G401.6 (cell line): ENCODE results near the gene OSGIN1.

Experiments used
- FAIRE-seq: peaks from 2 replicates; lab custom pipeline; 2012; peaks lifted over from hg19 to GRCh38; lab: Jason Lieb, UNC

OSGIN1 gene

DNA sequence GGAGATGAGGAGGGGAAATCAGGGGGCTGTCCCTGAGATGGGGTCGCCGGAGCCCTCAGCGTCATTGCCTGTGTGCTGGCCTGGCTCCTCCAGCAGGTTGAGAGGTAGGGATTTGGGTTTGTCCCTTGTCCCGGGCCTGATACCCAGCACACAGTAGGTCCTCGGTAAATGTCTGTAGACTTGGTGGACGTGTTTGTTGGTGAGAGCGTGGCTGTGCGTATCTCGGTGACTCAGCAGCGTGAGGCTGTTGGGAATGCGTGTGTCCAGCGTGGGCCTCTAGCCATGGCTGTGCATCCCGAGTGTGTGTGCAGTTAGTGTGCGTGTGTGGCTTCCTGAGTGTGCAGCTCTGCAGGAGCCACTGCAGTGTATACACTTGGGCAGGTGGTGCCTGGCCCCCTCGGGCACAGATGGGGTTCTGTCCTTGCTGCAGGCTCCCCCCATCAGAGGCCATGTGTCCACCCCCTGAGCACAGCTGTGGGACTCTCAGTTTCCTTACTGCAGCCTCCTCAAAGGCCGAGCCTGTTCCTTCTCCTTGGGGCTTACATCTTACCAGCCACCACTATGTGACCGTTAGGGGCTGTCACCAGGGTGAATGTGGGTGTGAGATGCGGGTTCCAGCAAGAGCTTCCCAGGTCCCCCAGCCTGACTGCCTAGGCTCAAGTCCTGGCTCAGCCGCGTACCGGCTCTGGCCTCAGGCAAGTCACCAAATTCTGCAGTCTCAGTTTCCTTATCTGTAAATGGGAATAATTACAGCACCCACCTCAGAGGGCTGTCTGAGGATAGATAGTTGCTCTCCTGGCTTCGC is 20.7 kb downstream of the OSGIN1 start:
- FAIRE-seq: no peak

GRCh38 chr16:83974475-83974874 is 21.4 kb downstream of the OSGIN1 start:
- FAIRE-seq: no peak

DNA sequence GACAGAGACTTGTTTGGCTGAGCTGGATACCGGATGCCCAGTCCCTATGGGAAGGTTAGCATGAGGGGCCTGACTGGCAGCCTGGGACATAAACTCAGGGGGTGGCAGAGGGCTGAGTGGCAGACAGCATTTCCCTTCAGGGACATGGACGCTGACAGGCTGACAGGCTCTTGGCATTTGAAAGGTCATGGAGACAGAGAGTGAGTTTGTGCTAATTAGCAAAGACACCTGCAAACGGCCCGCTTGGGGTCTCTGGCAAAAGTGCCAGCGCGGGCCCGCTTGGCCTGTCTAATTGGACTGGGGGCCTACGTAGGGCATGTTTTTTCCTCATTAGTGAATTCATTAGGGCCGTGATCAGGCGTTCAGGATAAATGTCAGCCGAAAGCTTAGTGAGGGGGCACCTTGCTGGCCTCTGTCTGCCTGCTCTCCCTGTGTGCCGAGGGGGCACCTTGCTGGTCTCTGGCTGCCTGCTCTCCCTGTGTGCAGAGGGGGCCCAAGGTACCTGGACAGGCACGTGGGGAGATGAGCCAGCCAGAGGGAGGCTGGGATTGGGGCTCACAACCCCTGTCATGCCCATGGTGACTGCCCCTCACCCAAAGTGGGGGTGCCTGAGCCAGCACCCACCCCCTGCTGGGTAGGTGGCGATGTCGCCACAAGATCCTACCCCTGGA is 22.7 kb downstream of the OSGIN1 start:
- no peak for FAIRE-seq

GRCh38 chr16:83977056-83977815 is 24.2 kb downstream of the OSGIN1 start:
- no peak for FAIRE-seq

GRCh38 chr16:83978401-83978904 is 25.4 kb downstream of the OSGIN1 start:
- no peak for FAIRE-seq

DNA sequence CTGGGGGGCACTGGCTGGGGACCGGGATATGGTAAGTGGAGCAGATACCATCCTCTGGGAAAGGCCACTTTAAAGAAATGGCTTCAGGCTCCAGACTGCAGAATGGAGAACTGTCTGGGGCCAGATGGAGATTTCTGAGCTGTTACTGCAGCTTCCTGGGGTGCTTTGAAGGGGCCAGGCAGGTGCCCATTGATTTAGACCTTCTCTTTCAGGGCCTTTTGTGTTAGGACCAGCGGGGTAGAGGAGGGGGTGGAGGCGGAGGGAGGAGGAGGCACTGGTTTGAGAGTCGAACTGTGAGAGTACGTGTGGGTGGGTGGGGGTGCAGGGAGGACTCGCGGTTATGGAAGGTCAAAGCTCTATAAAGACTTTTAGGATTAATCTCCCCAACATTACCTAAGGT is 26.4 kb downstream of the OSGIN1 start:
- no peak for FAIRE-seq

DNA sequence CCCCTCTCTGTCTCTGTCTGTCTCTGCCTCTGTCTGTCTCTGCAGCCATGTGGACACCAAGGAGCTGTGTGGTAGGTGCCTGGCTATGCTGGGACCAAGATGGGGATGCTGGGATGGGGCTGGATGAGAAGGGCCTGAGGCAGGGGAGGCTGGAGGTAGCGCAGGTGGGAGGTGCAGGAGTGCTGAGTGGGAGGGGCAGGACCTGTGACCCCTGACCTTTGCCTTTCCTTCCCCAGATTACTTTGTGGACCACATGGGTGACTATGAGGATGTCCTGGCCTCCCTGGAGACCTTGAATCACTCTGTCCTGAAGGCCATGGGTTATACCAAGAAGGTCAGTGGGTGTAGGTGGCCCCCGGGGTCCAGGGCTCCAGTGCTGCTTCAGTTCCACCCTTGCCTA is 27.8 kb downstream of the OSGIN1 start:
- no peak for FAIRE-seq

DNA sequence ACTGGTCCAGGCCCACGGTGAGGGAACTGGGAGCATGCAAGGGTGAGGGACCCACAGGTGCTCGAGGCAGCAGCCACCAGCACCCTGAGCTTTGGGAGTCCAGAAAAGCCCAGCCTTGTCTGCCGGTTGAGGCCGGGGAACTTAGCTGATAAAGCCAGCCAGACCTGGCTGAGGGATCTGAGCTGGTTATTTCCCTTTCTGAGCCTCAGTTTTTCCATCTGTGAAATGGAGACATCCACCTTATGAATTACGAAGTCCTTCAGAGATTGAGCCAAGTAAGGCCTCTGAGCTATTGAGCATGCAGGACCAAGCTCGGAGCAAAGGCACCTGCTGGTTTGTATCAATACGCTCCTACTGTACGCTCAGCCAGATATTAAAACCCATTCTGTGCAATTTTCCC is 28.8 kb downstream of the OSGIN1 start:
- FAIRE-seq: no peak

DNA sequence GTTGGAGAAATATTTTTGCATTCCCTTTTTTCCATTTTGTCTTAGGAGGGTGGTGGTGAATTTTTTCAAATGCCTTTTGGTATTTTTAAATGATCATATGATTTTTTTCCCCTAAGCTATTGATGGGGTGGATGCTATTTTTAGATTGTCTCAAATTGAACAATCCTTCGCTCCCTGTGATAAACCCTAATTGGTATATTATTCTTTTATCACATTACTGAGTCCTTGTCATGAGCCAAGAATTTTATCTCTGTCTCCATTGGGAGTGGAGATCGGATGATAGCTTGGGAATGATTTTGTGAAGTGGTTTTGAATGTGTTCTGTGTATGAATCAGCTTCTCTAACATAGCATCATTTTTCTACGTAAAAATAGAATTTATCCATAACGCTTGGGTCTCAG is 30.5 kb downstream of the OSGIN1 start:
- FAIRE-seq: no peak

DNA sequence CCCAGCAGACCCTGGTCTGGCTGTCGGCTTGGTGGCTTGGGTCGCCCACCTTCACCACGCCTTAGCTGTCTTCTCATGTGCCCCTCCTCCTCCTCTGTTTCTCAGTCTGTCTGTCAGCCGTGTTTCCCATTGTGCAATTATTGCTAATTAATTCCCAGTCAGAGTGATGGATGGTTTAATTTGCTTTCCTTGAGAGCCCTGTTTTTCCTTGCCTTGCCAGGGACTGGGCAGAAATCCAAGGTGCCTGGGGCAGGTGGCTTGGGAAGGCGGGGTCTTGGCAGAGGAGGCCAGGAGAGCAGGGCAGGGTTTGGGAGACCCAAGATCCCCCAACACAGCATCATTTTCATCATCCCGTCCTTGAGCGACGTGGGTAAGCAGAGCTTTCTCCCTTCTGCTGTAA is 36.3 kb downstream of the OSGIN1 start:
- FAIRE-seq: no peak

DNA sequence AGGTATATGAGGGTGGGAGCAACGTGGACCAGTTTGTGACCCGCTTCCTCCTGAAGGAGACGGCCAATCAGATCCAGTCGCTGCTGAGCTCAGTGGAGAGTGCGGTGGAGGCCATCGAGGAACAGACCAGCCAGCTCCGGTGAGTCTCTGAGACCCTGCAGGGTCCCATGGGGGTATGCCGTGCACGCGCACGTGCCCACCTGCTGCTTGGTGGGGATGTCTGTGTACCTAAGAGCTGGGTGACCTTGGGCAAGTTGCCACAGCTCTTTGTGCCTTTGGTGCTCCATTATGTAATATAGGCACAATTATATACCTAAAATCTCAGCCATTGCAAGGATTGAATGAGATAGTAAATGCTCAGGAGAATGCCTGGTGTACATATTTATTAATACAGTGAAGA is 37.5 kb downstream of the OSGIN1 start:
- FAIRE-seq: no peak

DNA sequence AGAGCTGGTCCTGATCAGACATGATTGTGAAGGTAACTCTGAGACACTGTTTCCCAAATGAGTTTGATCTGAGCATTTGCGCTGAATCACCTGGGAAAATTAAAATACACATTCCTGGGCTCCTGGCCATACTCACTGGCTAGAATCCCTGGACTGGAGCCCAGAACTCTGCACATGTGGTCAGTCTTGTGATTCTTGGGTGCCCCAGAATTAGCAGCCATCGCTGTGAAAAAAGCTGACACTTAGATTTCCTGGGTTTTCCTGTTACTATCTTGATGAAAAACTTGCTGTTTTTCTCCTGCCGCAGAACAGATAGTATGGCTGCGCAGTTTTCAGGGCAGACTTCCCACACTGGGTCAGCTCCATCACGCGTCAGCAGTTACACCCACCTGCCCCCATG is 39.6 kb downstream of the OSGIN1 start:
- no peak for FAIRE-seq

DNA sequence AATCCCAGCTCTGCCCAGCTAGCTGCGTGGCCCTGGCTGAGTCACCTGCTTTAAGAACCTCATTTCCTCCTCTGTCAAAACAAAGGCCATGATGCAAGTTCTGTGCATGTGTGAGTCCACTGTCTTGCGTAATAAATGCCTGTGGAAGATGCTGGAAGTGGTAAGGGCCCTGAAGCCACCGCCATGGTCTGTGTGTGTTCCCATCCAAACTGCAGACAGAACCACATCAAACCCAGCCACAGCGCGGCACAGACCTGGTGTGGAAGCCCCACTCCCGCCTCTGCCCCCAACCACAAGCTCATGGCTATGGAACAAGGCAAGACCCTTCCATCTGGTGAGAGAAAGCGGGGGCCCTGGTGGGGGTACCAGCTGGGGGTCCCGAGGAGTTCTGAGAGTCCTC is 41.0 kb downstream of the OSGIN1 start:
- FAIRE-seq: no peak

DNA sequence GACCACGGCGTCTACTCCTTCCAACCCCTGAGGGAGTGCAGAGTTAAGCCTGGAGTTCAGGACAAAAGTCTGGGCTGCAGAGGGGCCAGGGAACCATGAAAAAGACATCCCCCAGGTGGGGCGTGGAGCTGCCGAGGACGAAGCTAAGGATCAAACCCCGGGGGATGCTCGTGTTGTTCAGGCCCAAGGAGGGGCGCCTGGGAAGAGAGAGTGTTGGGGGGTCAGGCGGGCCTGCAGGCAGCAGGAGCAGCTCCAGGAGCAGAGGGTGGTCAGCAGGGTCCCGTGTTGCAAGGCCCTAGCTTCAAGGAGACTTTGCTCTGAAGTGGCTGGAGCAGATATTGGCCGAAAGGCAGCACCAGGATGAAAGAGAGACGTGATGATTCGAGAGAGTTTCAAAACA is 41.7 kb downstream of the OSGIN1 start:
- FAIRE-seq: no peak

DNA sequence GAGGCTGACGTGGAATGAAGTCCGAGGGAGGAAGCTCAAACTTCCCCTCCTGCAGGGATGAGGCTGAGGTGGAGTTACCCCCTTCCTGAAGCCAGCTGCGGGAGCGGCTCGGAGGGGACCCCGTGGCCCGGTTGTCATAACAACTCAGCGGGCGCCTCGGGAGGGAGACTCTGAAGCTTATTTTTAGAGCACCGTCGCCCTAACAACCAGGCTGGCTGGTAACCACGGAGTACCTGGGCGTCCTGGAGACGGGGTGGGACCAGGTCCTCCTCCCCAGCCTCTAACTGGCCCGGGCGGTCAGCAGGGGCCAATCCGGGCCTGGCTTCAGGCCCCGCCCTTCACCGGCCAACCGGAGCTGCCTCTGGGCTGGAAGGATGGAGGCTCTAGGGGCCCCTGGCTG is 42.7 kb downstream of the OSGIN1 start:
- FAIRE-seq: no peak

DNA sequence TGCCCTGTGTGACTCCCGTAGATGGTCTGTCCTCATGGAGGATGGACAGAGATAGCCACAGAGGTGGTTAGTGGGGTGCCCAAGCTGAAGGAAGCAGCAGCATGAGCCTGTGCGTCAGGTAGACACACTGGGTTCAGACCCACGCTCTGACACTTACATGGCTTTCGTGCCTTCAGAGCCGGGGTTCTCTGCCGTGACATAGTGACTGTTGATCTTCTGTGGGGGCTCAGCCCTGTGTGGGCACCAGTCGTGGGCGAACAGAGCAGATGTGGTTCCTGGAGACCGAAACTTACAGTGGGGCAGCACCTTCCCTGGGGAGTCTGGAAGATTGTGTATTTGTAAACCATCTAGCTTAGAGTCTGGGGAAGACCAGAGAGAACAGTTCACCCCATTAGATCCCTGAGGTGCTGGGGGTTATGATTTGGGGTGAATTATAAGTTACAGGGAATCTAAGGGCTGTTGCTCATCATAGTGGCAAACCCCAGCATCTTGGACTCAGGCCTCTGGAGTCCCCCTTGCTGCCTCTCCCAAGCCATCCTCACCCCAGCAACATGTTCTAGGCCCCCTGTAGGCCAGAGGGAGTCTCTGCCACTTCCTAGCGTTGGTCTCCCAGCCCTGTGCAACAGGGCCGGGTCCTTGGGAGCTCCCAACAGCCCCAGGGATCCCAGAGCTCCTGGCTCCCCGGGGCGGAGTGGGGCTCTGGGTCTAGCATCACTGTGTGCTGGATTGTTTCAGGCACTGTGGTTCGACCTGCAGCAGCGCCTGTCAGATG is 43.6 kb downstream of the OSGIN1 start:
- FAIRE-seq: no peak

- no peak for FAIRE-seq
These were observed 45.1 kb downstream of the OSGIN1 start for GRCh38 chr16:83998091-83998490.

DNA sequence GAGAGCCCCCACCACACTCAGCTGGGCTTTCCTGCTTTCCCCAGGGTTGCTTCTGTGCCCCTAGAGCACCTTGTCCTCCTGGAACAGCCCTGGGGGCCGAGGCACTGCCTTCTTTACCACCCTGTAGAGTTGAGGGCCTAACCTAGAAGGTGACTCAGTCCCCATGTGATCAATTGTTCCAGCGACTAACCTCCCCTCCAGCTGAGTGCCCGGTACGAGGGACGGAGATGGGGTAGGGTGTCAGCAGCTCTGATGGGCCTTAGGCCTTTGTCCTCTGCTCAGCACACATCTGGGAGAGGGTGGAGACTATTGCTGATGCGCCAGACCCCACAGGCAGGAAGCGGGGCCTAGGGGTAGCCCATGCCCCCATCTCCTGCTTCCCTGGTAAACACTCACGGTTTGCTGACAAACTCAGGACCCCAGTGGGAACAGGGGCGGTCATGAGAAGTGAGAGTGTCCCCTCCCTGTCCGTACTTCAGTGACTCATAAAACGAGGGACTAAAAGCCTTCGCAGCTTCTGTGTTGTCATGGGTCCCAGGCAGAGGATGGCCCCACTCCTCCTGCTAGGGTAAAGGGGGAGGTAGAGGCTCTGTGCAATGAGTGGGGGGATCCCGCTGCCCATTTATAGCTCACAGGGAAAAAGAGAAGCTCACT is 48.1 kb downstream of the OSGIN1 start:
- FAIRE-seq: no peak

DNA sequence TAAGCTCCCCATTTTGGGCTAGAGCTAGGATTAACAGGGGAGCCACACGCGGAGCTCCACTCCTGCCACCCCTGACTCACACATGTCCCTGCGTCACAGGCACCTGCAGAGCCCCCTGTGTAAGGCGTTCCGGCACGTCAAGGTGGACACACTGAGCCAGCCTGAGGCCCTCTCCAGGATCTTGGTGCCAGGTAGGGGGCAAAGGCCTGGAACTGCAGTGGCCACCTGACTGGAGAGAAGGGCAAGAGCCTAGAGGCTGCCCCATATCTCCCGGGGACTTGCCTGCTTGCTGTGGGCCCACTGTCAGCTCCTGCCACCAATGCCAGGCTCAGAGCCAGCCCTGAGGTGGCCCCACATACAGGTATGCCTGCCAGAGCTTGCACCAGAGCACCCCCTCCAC is 48.7 kb downstream of the OSGIN1 start:
- no peak for FAIRE-seq

DNA sequence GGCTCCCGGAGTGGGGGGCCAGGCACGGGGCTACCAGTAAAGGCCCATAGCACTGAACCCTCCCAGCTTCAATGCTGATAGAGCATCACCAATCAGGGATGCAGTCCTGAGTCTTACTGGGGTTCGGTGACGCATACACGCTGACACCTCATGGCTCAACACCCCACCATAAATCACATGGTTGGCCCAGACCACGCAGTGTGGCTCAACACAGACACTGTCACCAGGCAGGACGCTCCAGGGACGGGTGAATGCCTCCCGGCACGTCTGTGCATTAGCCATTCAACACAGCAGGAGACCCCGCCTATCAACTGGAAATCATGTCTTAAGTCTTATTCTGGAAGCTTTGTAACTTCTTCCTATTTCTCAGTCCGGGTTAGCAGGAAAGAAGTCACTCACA is 50.0 kb downstream of the OSGIN1 start:
- no peak for FAIRE-seq

GRCh38 chr16:84004442-84004841 is 51.4 kb downstream of the OSGIN1 start:
- no peak for FAIRE-seq

DNA sequence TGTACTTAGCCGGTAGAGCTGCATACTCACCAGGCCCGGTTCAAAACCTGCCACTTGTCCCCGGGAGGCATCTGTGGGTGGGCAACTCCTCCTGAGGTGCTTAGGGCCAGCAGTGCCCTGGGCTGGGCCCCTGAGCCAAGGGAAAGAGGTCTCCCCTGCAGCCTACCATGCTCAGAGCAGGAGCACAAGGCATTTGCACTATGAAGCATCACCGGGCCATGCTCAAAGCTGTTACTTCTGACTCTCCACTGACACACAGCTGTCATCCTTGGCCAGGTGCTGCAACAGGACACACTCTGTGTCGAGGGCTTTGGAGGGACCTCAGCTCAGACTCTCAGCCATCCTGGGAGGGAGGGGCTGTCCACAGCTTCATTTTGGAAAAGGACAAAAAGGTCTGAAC is 52.4 kb downstream of the OSGIN1 start:
- no peak for FAIRE-seq
